Colonic mucosa (tissue), 4 donors: ENCODE measurements around the gene AVPR2. TPM values are rescaled to one million over a fixed set of nuclear protein-coding genes. Genes with fewer than 3 reads are reported as not detected.

Experiments used
- DNase-seq: peaks from one replicate; pipeline ENCODE4 v3.0.0-alpha.2; 2020
- H3K27ac ChIP-seq: fragments of 200-600 bp; one replicate; pipeline ENCODE4 v1.8.0; 2021
- H3K27me3 ChIP-seq: fragments of 200-600 bp; one replicate; pipeline ENCODE4 v1.8.0; 2021
- H3K36me3 ChIP-seq: fragments of 200-600 bp; one replicate; pipeline ENCODE4 v1.8.0; 2021
- H3K4me1 ChIP-seq: fragments of 200-600 bp; one replicate; pipeline ENCODE4 v1.8.0; 2021; ENCODE audit warnings: mild to moderate bottlenecking
- H3K4me3 ChIP-seq: fragments of 200-600 bp; one replicate; pipeline ENCODE4 v1.8.0; 2021
- H3K9ac ChIP-seq, 2 donors: one replicate each; pipeline ENCODE4 v1.7.0; 2013; ENCODE audit warnings: control low read depth in 2 of 2, low read depth in 2 of 2, low read length in 2 of 2
- H3K9me3 ChIP-seq: fragments of 200-600 bp; one replicate; pipeline ENCODE4 v1.8.0; 2021
- CTCF ChIP-seq: fragments of 200-600 bp; IDR thresholded peaks from one replicate; pipeline ENCODE4 v1.8.0; 2022; ENCODE audit warnings: antibody characterized with exemption, mild to moderate bottlenecking
- intact Hi-C: fragments of 100-400 bp; cut with DNase I; formaldehyde crosslinking; loops from one replicate; pipeline ENCODE4 v1.14.1; 2022
- total RNA-seq, 2 donors: library from RNA; stranded (reverse); fragmentation: NEBNext Ultra II Directional in 1 of 2; extraction: Animal tissue kit (Norgen Biotek cat#: 25700) in 1 of 2; gene quantifications; one replicate each; pipeline ENCODE4 v1.2.1, GENCODE V29; 2021
- donor health status: healthy.
- donor health status: DM: no; HTN: no; CAD: no.
- donor health status: DM: no; HTN: no; CAD: no.

Gene AVPR2
- total RNA-seq, 2 donors from 2014 or later: 0.24 TPM; not detected in 1

DNA sequence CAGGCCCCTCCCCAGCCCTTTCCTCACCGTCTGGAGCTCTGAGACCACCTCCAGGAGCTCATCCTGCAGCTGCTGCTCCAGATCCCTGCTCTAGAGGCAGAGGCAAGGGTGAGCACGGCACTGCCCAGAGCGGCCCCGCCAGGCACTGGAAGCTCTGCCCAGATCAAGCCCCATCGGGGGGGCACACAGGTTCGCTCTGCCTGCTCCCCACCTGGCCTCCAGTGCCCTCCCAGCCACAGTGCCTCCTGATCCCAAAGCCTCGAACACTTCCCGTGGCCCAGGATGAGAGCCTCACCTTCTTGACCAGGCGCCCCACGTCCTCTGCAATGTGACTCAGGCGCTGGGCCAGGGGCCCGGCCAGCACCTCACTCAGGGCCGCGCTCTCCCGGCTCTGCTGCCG lies 16.6 kb downstream of the AVPR2 start:
- no peaks in the 10 kb centered on the region for H3K36me3 ChIP-seq
- no peak overlapping the region for H3K4me3 ChIP-seq
- no peak for TF ChIP-seq CTCF
- no peak overlapping the region for H3K9ac ChIP-seq
- H3K27me3 ChIP-seq: peaks cover 5% of the 10 kb centered on the region
- no peaks in the 10 kb centered on the region for H3K4me1 ChIP-seq
- intact Hi-C loops: no loop called here
- H3K9me3 ChIP-seq: no peaks in the 10 kb centered on the region
- H3K27ac ChIP-seq: no peak overlapping the region
- DNase-seq: no peak

DNA sequence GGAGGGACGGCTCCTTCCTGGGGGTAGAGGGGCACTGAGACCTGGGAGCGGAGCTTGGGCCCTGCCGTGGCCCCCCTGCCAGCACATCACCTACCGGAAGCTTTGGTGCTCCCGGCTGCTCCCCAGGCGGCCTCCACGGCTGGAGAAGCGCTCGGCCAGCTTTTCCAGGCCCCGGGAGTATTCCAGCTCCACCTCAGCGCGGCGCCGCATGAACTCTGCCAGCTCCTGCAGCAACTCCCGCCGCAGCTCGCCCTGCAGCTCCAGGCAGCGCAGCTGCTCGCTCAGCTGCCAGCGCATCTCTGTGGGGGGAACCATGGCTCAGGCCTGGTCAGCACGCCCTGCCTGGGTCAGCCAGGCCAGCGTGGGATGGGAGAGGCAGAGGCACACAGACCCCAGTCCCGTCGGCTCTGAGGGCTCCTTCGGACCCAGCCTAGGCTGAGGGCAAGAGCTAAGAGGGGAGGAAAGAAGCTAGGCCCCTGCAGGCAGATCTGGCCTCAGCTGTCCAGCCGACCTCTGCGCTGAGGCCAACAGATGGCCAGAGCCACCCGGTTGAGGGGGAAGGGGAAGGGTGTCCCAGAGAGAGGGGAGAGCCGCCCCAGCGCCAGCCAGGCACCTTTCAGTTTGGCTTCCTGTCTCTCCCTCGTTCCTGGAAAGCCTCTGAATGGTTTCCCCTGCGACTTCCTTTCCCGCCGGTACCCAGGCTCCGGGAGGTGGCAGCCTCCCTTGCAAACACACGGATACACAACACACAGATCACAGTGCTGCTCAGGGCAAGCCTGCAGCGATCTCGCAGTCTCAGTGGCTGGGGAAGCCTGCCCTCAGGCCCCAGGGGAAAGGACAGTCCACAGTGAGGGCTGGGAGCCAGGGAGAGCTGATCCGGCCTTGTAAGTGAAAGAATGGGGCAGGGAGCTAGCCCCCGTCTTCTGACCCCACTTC lies 17.3 kb downstream of the AVPR2 start:
- no peak overlapping the region for H3K9ac ChIP-seq
- H3K36me3 ChIP-seq: no peaks in the 10 kb centered on the region
- no peak for TF ChIP-seq CTCF
- H3K4me1 ChIP-seq: no peaks in the 10 kb centered on the region
- H3K27me3 ChIP-seq: peaks cover 5% of the 10 kb centered on the region
- no peak overlapping the region for H3K4me3 ChIP-seq
- no peaks in the 10 kb centered on the region for H3K9me3 ChIP-seq
- no peak for DNase-seq
- intact Hi-C loops: no loop called here
- H3K27ac ChIP-seq: no peak overlapping the region

DNA sequence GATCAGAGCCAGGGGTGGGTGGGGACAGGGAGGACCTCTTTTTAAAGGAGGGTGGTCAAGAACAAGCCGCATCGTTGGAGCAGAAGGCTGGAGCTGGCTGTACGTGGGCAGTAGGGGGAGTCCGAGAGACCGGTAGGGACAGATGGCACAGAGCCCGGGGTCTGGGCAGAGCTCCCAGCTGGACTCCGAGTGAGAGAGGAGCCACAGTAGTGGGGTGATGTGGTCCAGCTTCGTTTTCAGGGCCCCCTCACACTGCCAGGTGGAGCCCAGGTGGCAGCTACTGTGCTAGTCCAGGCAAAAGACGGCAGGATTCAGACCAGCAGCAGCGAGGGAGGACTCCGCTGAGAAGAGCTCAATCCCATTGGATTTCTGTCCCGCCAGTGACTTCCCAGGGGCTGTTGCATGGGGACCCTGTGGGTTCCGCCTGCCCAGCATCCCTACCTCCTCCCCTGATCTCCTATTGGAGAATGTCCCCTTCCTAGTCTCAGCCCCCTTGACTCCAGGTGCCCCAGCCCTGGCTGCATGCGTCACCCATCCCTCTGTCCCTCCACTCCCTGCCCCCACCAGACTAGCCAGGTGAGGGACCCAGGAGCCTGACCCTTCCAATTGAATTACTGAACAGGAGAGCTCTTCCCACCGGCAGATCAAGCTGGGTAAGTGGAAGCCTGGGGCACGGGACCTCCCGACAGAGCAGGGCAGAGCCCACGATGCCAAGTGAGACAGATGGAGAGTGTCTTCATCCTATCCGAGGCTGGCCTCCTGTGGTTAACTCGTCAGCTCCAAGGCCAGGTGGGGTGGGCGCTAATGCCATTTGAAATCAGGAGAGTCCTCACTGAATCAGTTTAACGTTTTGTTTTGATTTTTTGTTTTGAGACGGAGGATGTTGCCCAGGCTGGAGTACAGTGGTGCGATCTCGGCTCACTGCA lies 18.7 kb downstream of the AVPR2 start:
- no peaks in the 10 kb centered on the region for H3K36me3 ChIP-seq
- peak overlapping the region in 1 of 2 donors; percentile 8 for H3K9ac ChIP-seq
- peak; percentile 64 for DNase-seq
- intact Hi-C loops: no loop called here
- H3K4me1 ChIP-seq: no peaks in the 10 kb centered on the region
- no peak overlapping the region for H3K4me3 ChIP-seq
- H3K27ac ChIP-seq: no peak overlapping the region
- H3K27me3 ChIP-seq: peaks cover 5% of the 10 kb centered on the region
- peak; percentile 24 for TF ChIP-seq CTCF
- H3K9me3 ChIP-seq: no peaks in the 10 kb centered on the region

DNA sequence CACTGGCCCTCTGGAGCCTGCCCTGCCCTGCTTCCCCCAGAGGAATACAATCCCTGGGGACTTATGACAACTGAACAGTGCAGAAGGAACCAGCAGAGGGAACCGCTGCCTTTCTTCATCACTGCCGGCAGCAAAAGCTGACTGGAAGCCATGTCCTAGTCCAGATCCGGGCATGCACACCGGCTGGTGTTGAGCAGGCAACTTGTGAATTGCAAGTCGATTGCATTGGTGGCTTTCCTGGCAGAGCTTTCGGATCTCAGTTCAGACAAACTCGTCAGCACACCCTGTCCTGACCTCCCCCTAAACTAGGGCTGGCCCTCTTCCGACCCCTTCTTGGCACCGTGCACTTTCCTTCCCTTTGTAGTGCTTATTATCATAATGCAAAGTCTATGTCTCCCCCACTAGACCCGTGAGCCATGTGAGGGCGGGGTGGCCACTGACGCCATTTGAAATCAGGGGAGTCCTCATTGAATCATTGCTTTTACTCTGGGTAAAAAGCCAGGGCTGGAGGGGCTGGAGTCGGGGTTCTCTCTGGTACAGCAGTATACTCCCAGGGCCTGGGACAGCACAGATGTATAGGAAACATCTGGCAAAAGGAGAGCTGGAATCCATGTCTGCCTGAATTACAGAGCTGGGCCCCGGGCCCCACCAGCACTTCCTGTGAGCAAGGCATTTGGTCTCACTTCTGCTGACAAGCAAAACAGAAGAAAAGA lies 19.8 kb downstream of the AVPR2 start:
- no peak for DNase-seq
- Histone ChIP-seq H3K9ac (peak overlapping the region; percentile 21 to 48), H3K9me3 (no peaks in the 10 kb centered on the region), H3K27me3 (peaks cover 5% of the 10 kb centered on the region), H3K4me3 (peak overlapping the region; percentile 4), H3K4me1 (no peaks in the 10 kb centered on the region), H3K27ac (no peak overlapping the region), H3K36me3 (no peaks in the 10 kb centered on the region)
- intact Hi-C loops: no loop called here
- TF ChIP-seq CTCF: no peak

DNA sequence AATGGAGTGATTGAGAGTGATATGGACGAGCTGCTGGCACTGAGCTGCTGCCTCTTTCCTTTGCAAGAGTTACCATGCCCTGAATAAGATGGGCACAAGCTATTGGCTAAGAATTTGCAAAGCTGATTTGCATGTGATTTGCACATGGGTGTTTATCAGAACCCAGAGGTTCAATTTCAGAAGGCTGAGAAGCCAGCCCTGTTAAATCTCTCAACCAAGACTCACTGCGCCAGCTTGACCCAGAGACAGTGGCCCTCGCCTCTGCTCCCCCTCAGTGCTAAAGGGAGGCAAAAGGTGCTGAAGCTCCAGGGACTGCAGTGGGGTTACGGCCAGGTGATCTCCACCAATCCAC lies 20.9 kb downstream of the AVPR2 start:
- H3K9me3 ChIP-seq: no peaks in the 10 kb centered on the region
- intact Hi-C loops: no loop called here
- H3K9ac ChIP-seq: peak overlapping the region; percentile 60 to 75
- no peaks in the 10 kb centered on the region for H3K36me3 ChIP-seq
- H3K27ac ChIP-seq: peak overlapping the region; percentile 90
- no peaks in the 10 kb centered on the region for H3K4me1 ChIP-seq
- DNase-seq: no peak
- TF ChIP-seq CTCF: no peak
- peak overlapping the region; percentile 42 for H3K4me3 ChIP-seq
- peaks cover 5% of the 10 kb centered on the region for H3K27me3 ChIP-seq
